ENCODE data around the gene MEAF6.

MEAF6 gene

GRCh38 chr1:37482796-37483744 lies 31.5 kb downstream of the MEAF6 start:
- DNase-seq, result no peak

- DNase-seq, result no peak
These were observed 32.4 kb downstream of the MEAF6 start for GRCh38 chr1:37482004-37482785.

GRCh38 chr1:37481289-37482003 lies 33.1 kb downstream of the MEAF6 start:
- no peak for DNase-seq

- no peak for DNase-seq
These were observed 33.8 kb downstream of the MEAF6 start for GRCh38 chr1:37480581-37481288.

GRCh38 chr1:37480125-37480466 lies 34.5 kb downstream of the MEAF6 start:
- DNase-seq, result no peak

- DNase-seq, result peak; percentile 70
These were observed 35.1 kb downstream of the MEAF6 start for GRCh38 chr1:37479255-37480124.

GRCh38 chr1:37478890-37479254 lies 35.7 kb downstream of the MEAF6 start:
- peak; percentile 47 for DNase-seq

- DNase-seq, result peak; percentile 25
These were observed 36.1 kb downstream of the MEAF6 start for GRCh38 chr1:37478451-37478881.

- DNase-seq, result no peak
These were observed 36.6 kb downstream of the MEAF6 start for GRCh38 chr1:37477946-37478345.

- DNase-seq, result no peak
These were observed 37.2 kb downstream of the MEAF6 start for GRCh38 chr1:37477198-37477931.

- DNase-seq, result no peak
These were observed 37.9 kb downstream of the MEAF6 start for GRCh38 chr1:37476460-37477197.

- DNase-seq, result no peak
These were observed 38.5 kb downstream of the MEAF6 start for GRCh38 chr1:37476087-37476452.

GRCh38 chr1:37475380-37476086 lies 39.0 kb downstream of the MEAF6 start:
- no peak for DNase-seq

- no peak for DNase-seq
These were observed 39.7 kb downstream of the MEAF6 start for GRCh38 chr1:37474697-37475379.

GRCh38 chr1:37474046-37474696 lies 40.4 kb downstream of the MEAF6 start, which contains the start of gene ZC3H12A:
Gene ZC3H12A (plus strand): TSS chr1:37474580. CDS start chr1:37475497, 917 bp downstream.
- DNase-seq, result peak; percentile 86

- peak; percentile 16 for DNase-seq
These were observed 41.0 kb downstream of the MEAF6 start for GRCh38 chr1:37473431-37474045.

- DNase-seq, result no peak
These were observed 41.6 kb downstream of the MEAF6 start for GRCh38 chr1:37472994-37473393.

GRCh38 chr1:37472281-37472680 lies 42.3 kb downstream of the MEAF6 start:
- DNase-seq, result no peak

All from KG1 (cell line).